DOHH2 (cell line): ENCODE results near the gene EMC8.
A peak's percentile ranks its signal among the peaks of the same experiment; 100 is the strongest.

ENCODE experiments used
- H3F3A ChIP-seq: fragments of 200-600 bp; sonication (generic), shearing (Covaris generic); 2 replicates; pipeline ENCODE4 v1.6.0; 2016; ENCODE audit warnings: antibody characterized with exemption, mild to moderate bottlenecking; ENCODE audit not compliant: control insufficient read depth, insufficient read depth
- H3K27ac ChIP-seq: fragments of 200-600 bp; sonication (generic); 2 replicates; pipeline ENCODE4 v1.5.1; 2014; ENCODE audit warnings: low read depth, mild to moderate bottlenecking, low read length, moderate library complexity
- H3K27me3 ChIP-seq: fragments of 200-600 bp; sonication (generic); 2 replicates; pipeline ENCODE4 v1.6.1; 2014; ENCODE audit warnings: mild to moderate bottlenecking, low read length, mixed read lengths; ENCODE audit not compliant: control insufficient read depth
- H3K36me3 ChIP-seq: fragments of 200-600 bp; sonication (generic); 2 replicates; pipeline ENCODE4 v1.6.1; 2014; ENCODE audit warnings: mild to moderate bottlenecking, low read length, moderate library complexity, mixed read lengths; ENCODE audit not compliant: control insufficient read depth
- H3K4me1 ChIP-seq: fragments of 200-600 bp; sonication (generic); 2 replicates; pipeline ENCODE4 v1.6.1; 2014; ENCODE audit warnings: mild to moderate bottlenecking, low read length, mixed read lengths; ENCODE audit not compliant: control insufficient read depth
- H3K4me2 ChIP-seq: fragments of 200-600 bp; sonication (generic); 2 replicates; pipeline ENCODE4 v1.6.0; 2014; ENCODE audit warnings: mild to moderate bottlenecking, low read length, moderate library complexity
- H3K4me3 ChIP-seq: fragments of 200-600 bp; sonication (generic); 2 replicates; pipeline ENCODE4 v1.5.1; 2014; ENCODE audit warnings: mild to moderate bottlenecking, low read length, mixed read lengths
- H3K79me2 ChIP-seq: fragments of 200-600 bp; sonication (generic); 2 replicates; pipeline ENCODE4 v1.6.1; 2014; ENCODE audit warnings: mild to moderate bottlenecking, low read length, mixed read lengths; ENCODE audit not compliant: control insufficient read depth
- H3K9me2 ChIP-seq: fragments of 200-600 bp; sonication (generic); replicated peaks from 2 replicates; pipeline ENCODE4 v1.6.1; 2014; ENCODE audit warnings: mild to moderate bottlenecking, low read length, mixed read lengths; ENCODE audit not compliant: control insufficient read depth
- H3K9me3 ChIP-seq: fragments of 200-600 bp; sonication (generic); 2 replicates; pipeline ENCODE4 v1.6.1; 2014; ENCODE audit warnings: antibody characterized with exemption, low read length, mixed read lengths; ENCODE audit not compliant: control insufficient read depth, insufficient read depth
- H4K20me1 ChIP-seq: fragments of 200-600 bp; sonication (generic); 2 replicates; pipeline ENCODE4 v1.6.0; 2014; ENCODE audit warnings: low read depth, mild to moderate bottlenecking, antibody characterized with exemption, low read length, moderate library complexity; ENCODE audit not compliant: control insufficient read depth, insufficient read depth
- EZH2phosphoT487 ChIP-seq: fragments of 200-600 bp; sonication (generic); IDR thresholded peaks from 2 replicates; pipeline ENCODE4 v1.6.1; 2017; ENCODE audit warnings: borderline replicate concordance, mild to moderate bottlenecking, antibody characterized with exemption, low read length, moderate library complexity, mixed read lengths
- TF ChIP-seq, protein P1 (sequence below): fragments of 200-600 bp; sonication (generic); IDR thresholded peaks from one replicate; pipeline ENCODE4 v1.5.1; 2014; ENCODE audit warnings: antibody characterized with exemption, mild to moderate bottlenecking, low read depth, low read length; ENCODE audit not compliant: poor library complexity, severe bottlenecking

EMC8 gene

DNA sequence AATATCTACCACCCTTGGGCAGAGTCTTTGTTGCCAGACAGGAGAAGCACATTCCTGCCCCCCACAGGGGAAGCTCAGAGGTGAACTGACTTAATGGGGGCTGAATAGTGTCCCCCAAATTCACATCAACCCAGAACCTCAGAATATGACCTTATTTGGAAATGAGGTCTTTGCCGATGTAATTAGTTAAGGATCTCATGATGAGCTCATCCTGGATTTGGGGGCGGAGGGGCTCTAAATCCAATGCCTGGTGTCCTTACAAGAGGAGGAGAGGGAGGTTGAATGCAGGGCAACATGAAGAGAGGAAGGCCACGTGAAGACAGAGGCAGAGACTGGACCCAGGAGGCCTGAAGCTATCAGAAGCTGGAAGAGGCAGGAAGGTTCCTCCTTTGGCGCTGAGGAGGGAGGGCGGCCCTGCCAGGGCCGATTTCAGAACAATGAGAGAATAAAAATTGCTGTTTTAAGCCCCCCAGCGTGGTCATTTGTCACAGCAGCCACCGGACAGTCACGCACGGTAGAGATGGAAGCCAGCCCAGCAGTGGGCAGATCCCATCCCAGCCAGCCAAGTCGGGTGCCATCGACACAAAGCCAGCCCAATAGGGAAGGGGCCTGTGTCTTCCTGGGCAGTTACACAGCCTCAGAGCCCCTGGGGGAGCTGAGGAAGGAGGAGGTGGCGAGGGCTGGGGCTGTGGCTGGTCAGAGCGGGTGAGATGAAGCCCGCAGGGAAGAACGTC is 69.7 kb downstream of the EMC8 start:
- no peak for TF ChIP-seq EZH2phosphoT487
- TF ChIP-seq, protein P1, sequence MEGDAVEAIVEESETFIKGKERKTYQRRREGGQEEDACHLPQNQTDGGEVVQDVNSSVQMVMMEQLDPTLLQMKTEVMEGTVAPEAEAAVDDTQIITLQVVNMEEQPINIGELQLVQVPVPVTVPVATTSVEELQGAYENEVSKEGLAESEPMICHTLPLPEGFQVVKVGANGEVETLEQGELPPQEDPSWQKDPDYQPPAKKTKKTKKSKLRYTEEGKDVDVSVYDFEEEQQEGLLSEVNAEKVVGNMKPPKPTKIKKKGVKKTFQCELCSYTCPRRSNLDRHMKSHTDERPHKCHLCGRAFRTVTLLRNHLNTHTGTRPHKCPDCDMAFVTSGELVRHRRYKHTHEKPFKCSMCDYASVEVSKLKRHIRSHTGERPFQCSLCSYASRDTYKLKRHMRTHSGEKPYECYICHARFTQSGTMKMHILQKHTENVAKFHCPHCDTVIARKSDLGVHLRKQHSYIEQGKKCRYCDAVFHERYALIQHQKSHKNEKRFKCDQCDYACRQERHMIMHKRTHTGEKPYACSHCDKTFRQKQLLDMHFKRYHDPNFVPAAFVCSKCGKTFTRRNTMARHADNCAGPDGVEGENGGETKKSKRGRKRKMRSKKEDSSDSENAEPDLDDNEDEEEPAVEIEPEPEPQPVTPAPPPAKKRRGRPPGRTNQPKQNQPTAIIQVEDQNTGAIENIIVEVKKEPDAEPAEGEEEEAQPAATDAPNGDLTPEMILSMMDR: no peak
- Histone ChIP-seq H3K9me2 (no peaks in the 10 kb centered on the region), H3K27me3 (peaks cover 10% of the 10 kb centered on the region), H3K27ac (no peak overlapping the region), H3K9me3 (no peaks in the 10 kb centered on the region), H3K4me2 (no peak overlapping the region), H4K20me1 (no peaks in the 10 kb centered on the region), H3K79me2 (no peaks in the 10 kb centered on the region), H3K36me3 (no peaks in the 10 kb centered on the region), H3F3A (no peaks in the 10 kb centered on the region), H3K4me3 (no peak overlapping the region), H3K4me1 (peaks cover 2% of the 10 kb centered on the region)

GRCh38 chr16:85728879-85729278 is 70.5 kb downstream of the EMC8 start:
- Histone ChIP-seq H3K27me3 (peaks cover 3% of the 10 kb centered on the region; the same call in 1 of the 2 replicates), H3K4me3 (no peak overlapping the region), H3K27ac (no peak overlapping the region), H3K36me3 (no peaks in the 10 kb centered on the region), H3K9me3 (no peaks in the 10 kb centered on the region), H3K79me2 (no peaks in the 10 kb centered on the region), H3F3A (no peaks in the 10 kb centered on the region), H4K20me1 (no peaks in the 10 kb centered on the region), H3K4me1 (no peaks in the 10 kb centered on the region), H3K4me2 (no peak overlapping the region), H3K9me2 (no peaks in the 10 kb centered on the region)
- TF ChIP-seq, protein P1: peak; percentile 60
- TF ChIP-seq EZH2phosphoT487: no peak
